Astrocyte of the cerebellum (primary cell): ENCODE results near the gene VEZF1.

Experiments
- DNase-seq: peaks from one replicate; pipeline ENCODE4 v3.0.0-alpha.2; 2011; ENCODE audit warnings: low read depth
- H3K4me3 ChIP-seq: 2 replicates; pipeline ENCODE4 v1.5.1; 2011; ENCODE audit warnings: mild to moderate bottlenecking, low read depth, low read length, moderate library complexity
- CTCF ChIP-seq: IDR thresholded peaks from 2 replicates; pipeline ENCODE4 v1.5.1; 2012; ENCODE audit warnings: low read length, low read depth, moderate library complexity, mild to moderate bottlenecking; ENCODE audit errors: missing control alignments
- in situ Hi-C: cut with HindIII; loops from 2 replicates; pipeline ENCODE4 v1.10.0; 2017; ENCODE audit warnings: low sequenced_read_pairs

The VEZF1 gene

GRCh38 chr17:57987581-57988300 is at the start of gene VEZF1:
TSS of gene VEZF1 (minus strand) at chr17:57988254. CDS start at chr17:57988111, 143 bp downstream.
- DNase-seq: no peak
- peak within 1 kb of the TSS; percentile 74 for H3K4me3 ChIP-seq
- no peak for TF ChIP-seq CTCF
- in situ Hi-C loops: no loop called here

GRCh38 chr17:58032691-58033415 is 44.8 kb upstream of the VEZF1 start:
- no peak overlapping the region for H3K4me3 ChIP-seq
- TF ChIP-seq CTCF: no peak
- in situ Hi-C loops: no loop called here
- DNase-seq: no peak

GRCh38 chr17:58028578-58028977 is 40.5 kb upstream of the VEZF1 start:
- H3K4me3 ChIP-seq: no peak overlapping the region
- TF ChIP-seq CTCF: no peak
- in situ Hi-C loops: no loop called here
- no peak for DNase-seq

- in situ Hi-C loops: no loop called here
- no peak for TF ChIP-seq CTCF
- DNase-seq: no peak
- no peak overlapping the region for H3K4me3 ChIP-seq
Observed at GRCh38 chr17:58020401-58020800, 32.3 kb upstream of the VEZF1 start.

GRCh38 chr17:58019521-58019920 is 31.5 kb upstream of the VEZF1 start:
- no peak for TF ChIP-seq CTCF
- H3K4me3 ChIP-seq: no peak overlapping the region
- no peak for DNase-seq
- in situ Hi-C loops: no loop called here

GRCh38 chr17:58019039-58019438 is 31.0 kb upstream of the VEZF1 start:
- no peak for TF ChIP-seq CTCF
- DNase-seq: no peak
- in situ Hi-C loops: no loop called here
- no peak overlapping the region for H3K4me3 ChIP-seq
